D721Med (cell line): ENCODE data around the gene ARHGAP26.

ENCODE experiments used
- DNase-seq: peaks from one replicate; pipeline ENCODE4 v3.0.0; 2011; ENCODE audit warnings: low spot score; ENCODE audit not compliant: insufficient read length
- FAIRE-seq: peaks from 2 replicates; lab custom pipeline; 2011; peaks lifted over from hg19 to GRCh38; lab: Jason Lieb, UNC
- TF ChIP-seq, protein P1 (sequence below): IDR thresholded peaks from 2 replicates; pipeline ENCODE4 v1.5.1; 2012; ENCODE audit warnings: mild to moderate bottlenecking, control low read depth; ENCODE audit not compliant: insufficient read depth; ENCODE audit errors: missing control alignments

Gene ARHGAP26

DNA sequence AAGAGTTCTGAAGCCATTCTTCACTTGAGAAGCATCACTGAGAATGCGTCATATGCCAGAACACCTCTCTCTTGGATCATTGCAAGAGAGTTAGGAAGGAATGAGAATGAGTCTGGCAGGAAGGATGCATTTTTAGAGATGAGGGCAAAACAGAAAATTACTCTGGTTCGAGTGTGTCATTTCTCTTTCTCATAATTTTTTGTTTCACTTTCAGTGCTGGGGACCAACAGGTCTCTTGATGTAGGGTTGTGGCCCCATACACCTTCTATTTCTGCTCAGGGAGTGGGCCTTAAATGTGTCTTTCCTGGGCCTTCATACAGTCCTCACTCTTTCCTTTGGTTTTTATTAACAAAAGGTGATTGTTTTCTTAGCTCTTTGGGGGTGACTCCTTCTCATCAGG lies 330.9 kb downstream of the ARHGAP26 start:
- DNase-seq (no peak), FAIRE-seq (no peak)
- TF ChIP-seq, protein P1, sequence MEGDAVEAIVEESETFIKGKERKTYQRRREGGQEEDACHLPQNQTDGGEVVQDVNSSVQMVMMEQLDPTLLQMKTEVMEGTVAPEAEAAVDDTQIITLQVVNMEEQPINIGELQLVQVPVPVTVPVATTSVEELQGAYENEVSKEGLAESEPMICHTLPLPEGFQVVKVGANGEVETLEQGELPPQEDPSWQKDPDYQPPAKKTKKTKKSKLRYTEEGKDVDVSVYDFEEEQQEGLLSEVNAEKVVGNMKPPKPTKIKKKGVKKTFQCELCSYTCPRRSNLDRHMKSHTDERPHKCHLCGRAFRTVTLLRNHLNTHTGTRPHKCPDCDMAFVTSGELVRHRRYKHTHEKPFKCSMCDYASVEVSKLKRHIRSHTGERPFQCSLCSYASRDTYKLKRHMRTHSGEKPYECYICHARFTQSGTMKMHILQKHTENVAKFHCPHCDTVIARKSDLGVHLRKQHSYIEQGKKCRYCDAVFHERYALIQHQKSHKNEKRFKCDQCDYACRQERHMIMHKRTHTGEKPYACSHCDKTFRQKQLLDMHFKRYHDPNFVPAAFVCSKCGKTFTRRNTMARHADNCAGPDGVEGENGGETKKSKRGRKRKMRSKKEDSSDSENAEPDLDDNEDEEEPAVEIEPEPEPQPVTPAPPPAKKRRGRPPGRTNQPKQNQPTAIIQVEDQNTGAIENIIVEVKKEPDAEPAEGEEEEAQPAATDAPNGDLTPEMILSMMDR, result no peak

GRCh38 chr5:143101725-143102386 lies 331.7 kb downstream of the ARHGAP26 start:
- TF ChIP-seq, protein P1, result no peak
- FAIRE-seq (no peak), DNase-seq (no peak)

GRCh38 chr5:143102411-143102810 lies 332.2 kb downstream of the ARHGAP26 start:
- DNase-seq (no peak), FAIRE-seq (no peak)
- TF ChIP-seq, protein P1, result no peak

- no peak for FAIRE-seq
- DNase-seq, result no peak
- TF ChIP-seq, protein P1, result no peak
Measured at GRCh38 chr5:143105216-143105905, 335.2 kb downstream of the ARHGAP26 start.

DNA sequence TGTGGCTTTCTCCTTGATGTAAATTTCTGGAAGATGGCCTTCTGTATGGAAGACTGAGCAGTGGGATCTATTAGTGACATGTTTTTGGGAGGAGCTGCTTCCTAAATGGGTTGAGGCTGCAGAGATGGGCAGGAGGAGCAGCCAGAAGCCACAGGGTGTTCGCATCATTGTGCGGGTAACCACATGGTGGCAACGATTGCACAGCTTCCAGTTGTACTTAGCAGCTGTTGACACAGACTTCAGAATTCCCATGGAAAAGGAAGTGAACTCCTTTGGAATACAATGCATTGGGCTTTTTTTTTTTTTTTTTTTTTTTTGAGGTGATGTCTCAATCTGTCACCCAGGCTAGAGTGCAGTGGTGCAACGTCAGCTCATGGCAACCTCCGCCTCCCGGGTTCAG lies 336.0 kb downstream of the ARHGAP26 start:
- FAIRE-seq, result no peak
- TF ChIP-seq, protein P1, result peak; percentile 50
- DNase-seq, result peak; percentile 23

DNA sequence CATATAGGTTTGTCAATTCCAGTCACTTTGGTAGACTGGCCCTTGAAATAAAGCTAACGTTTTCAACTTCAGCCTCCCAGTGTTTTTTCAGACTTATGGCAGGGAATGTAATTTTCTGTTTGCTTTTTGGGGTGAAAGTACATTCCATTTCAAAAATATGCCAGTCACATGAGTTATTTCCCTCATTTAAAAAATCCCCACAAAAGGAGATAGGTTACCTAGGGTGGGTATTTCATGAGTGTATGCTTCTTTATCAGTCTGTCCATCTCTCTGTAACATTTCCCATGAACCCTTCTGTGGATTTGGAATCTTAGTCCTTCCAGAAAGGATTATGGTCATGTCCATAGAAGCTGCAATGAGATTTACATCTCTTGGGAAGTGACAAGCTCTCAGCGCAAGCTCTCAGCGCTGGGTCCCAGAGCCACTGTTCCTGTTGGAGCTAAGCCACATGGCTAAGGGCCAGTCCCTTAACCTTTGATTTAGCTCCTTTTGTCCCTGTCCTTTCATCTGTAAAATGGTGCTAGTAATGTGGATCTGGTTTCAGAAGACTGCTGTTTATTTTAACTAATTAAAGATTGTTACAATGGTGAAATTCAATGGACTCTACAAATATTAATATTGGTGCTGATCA lies 338.4 kb downstream of the ARHGAP26 start:
- DNase-seq, result no peak
- no peak for FAIRE-seq
- TF ChIP-seq, protein P1, result no peak

DNA sequence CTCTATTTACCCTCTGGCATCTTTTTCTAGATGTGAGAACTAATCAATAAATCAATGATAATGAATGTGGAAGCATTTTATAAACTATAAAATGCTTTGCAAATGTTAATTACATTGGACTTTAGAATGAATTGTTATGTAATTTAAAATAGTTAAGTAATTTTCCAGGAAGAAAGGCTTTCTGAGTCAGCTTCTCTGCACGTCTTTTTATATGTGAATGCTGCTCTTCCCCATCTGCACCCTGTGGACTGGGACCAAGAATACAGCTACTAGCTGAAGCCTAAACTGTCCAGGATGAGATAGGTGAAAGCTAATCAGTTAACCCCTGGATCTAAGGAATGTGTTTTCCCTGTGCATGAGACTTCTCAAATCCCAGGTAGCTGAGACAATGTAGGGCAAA lies 340.4 kb downstream of the ARHGAP26 start:
- DNase-seq (no peak), FAIRE-seq (no peak)
- TF ChIP-seq, protein P1, result no peak
